NB4 (cell line): ENCODE measurements around the gene MARCHF5.

Source experiments
- CTCF ChIP-seq: IDR thresholded peaks from one replicate; pipeline ENCODE4 v1.5.1; 2012; ENCODE audit warnings: low read depth, low read length
- POLR2A ChIP-seq: IDR thresholded peaks from 2 replicates; pipeline ENCODE4 v1.6.1; 2011; ENCODE audit warnings: mild to moderate bottlenecking; ENCODE audit not compliant: insufficient read length; ENCODE audit errors: extremely low read depth

DNA sequence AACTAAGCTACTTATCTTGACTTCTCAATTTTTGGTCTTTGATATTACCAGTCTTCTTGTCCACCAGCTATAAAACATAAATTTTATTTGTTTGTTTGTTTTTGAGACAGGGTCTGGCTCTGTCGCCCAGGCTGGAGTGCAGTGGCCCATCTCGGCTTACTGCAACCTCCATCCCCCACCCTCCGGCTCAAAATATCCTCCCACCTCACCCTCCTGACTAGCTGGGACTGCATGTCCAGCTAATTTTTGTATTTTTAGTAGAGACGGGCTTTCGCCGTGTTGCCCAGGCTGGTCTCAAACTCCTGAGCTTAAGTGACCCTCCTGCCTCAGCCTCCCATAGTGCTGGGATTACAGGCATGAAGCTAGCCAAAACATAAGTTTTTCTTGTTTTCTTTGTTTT is 7.5 kb downstream of the MARCHF5 start:
- TF ChIP-seq CTCF (no peak), POLR2A (no peak)
